DOHH2 (cell line): ENCODE results near the gene COX10.

Source experiments
- H3F3A ChIP-seq: fragments of 200-600 bp; sonication (generic), shearing (Covaris generic); 2 replicates; pipeline ENCODE4 v1.6.0; 2016; ENCODE audit warnings: antibody characterized with exemption, mild to moderate bottlenecking; ENCODE audit not compliant: control insufficient read depth, insufficient read depth
- H3K27ac ChIP-seq: fragments of 200-600 bp; sonication (generic); 2 replicates; pipeline ENCODE4 v1.5.1; 2014; ENCODE audit warnings: low read depth, mild to moderate bottlenecking, low read length, moderate library complexity
- H3K27me3 ChIP-seq: fragments of 200-600 bp; sonication (generic); 2 replicates; pipeline ENCODE4 v1.6.1; 2014; ENCODE audit warnings: mild to moderate bottlenecking, low read length, mixed read lengths; ENCODE audit not compliant: control insufficient read depth
- H3K36me3 ChIP-seq: fragments of 200-600 bp; sonication (generic); 2 replicates; pipeline ENCODE4 v1.6.1; 2014; ENCODE audit warnings: mild to moderate bottlenecking, low read length, moderate library complexity, mixed read lengths; ENCODE audit not compliant: control insufficient read depth
- H3K4me1 ChIP-seq: fragments of 200-600 bp; sonication (generic); 2 replicates; pipeline ENCODE4 v1.6.1; 2014; ENCODE audit warnings: mild to moderate bottlenecking, low read length, mixed read lengths; ENCODE audit not compliant: control insufficient read depth
- H3K4me2 ChIP-seq: fragments of 200-600 bp; sonication (generic); 2 replicates; pipeline ENCODE4 v1.6.0; 2014; ENCODE audit warnings: mild to moderate bottlenecking, low read length, moderate library complexity
- H3K4me3 ChIP-seq: fragments of 200-600 bp; sonication (generic); 2 replicates; pipeline ENCODE4 v1.5.1; 2014; ENCODE audit warnings: mild to moderate bottlenecking, low read length, mixed read lengths
- H3K79me2 ChIP-seq: fragments of 200-600 bp; sonication (generic); 2 replicates; pipeline ENCODE4 v1.6.1; 2014; ENCODE audit warnings: mild to moderate bottlenecking, low read length, mixed read lengths; ENCODE audit not compliant: control insufficient read depth
- H3K9me2 ChIP-seq: fragments of 200-600 bp; sonication (generic); replicated peaks from 2 replicates; pipeline ENCODE4 v1.6.1; 2014; ENCODE audit warnings: mild to moderate bottlenecking, low read length, mixed read lengths; ENCODE audit not compliant: control insufficient read depth
- H3K9me3 ChIP-seq: fragments of 200-600 bp; sonication (generic); 2 replicates; pipeline ENCODE4 v1.6.1; 2014; ENCODE audit warnings: antibody characterized with exemption, low read length, mixed read lengths; ENCODE audit not compliant: control insufficient read depth, insufficient read depth
- H4K20me1 ChIP-seq: fragments of 200-600 bp; sonication (generic); 2 replicates; pipeline ENCODE4 v1.6.0; 2014; ENCODE audit warnings: low read depth, mild to moderate bottlenecking, antibody characterized with exemption, low read length, moderate library complexity; ENCODE audit not compliant: control insufficient read depth, insufficient read depth
- CTCF ChIP-seq: fragments of 200-600 bp; sonication (generic); IDR thresholded peaks from one replicate; pipeline ENCODE4 v1.5.1; 2014; ENCODE audit warnings: antibody characterized with exemption, mild to moderate bottlenecking, low read depth, low read length; ENCODE audit not compliant: poor library complexity, severe bottlenecking
- EZH2phosphoT487 ChIP-seq: fragments of 200-600 bp; sonication (generic); IDR thresholded peaks from 2 replicates; pipeline ENCODE4 v1.6.1; 2017; ENCODE audit warnings: borderline replicate concordance, mild to moderate bottlenecking, antibody characterized with exemption, low read length, moderate library complexity, mixed read lengths

The COX10 gene

GRCh38 chr17:14204546-14204945 is 135.2 kb downstream of the COX10 start:
- Histone ChIP-seq H3K79me2 (no peaks in the 10 kb centered on the region), H3K4me2 (no peak overlapping the region), H3K4me3 (no peak overlapping the region), H3K27me3 (no peaks in the 10 kb centered on the region), H3K27ac (no peak overlapping the region), H3K9me3 (no peaks in the 10 kb centered on the region), H4K20me1 (peaks cover 3% of the 10 kb centered on the region; the same call in 1 of the 2 replicates), H3K4me1 (no peaks in the 10 kb centered on the region), H3K36me3 (peaks cover 4% of the 10 kb centered on the region), H3F3A (no peaks in the 10 kb centered on the region), H3K9me2 (no peaks in the 10 kb centered on the region)
- TF ChIP-seq CTCF (no peak), EZH2phosphoT487 (no peak)

- TF ChIP-seq CTCF = no peak
- TF ChIP-seq EZH2phosphoT487 = no peak
- no peaks in the 10 kb centered on the region for H3F3A ChIP-seq
- H3K9me3 ChIP-seq = no peaks in the 10 kb centered on the region
- no peak overlapping the region for H3K4me2 ChIP-seq
- no peaks in the 10 kb centered on the region for H3K79me2 ChIP-seq
- peaks cover 3% of the 10 kb centered on the region; the same call in 1 of the 2 replicates for H4K20me1 ChIP-seq
- H3K36me3 ChIP-seq = peaks cover 10% of the 10 kb centered on the region
- H3K27ac ChIP-seq = no peak overlapping the region
- no peaks in the 10 kb centered on the region for H3K9me2 ChIP-seq
- H3K4me1 ChIP-seq = no peaks in the 10 kb centered on the region
- no peaks in the 10 kb centered on the region for H3K27me3 ChIP-seq
- no peak overlapping the region for H3K4me3 ChIP-seq
Measured at GRCh38 chr17:14205380-14205779, 136.1 kb downstream of the COX10 start.

GRCh38 chr17:14205992-14206461 is 136.7 kb downstream of the COX10 start:
- TF ChIP-seq CTCF (no peak), EZH2phosphoT487 (no peak)
- Histone ChIP-seq H4K20me1 (peaks cover 3% of the 10 kb centered on the region; the same call in 1 of the 2 replicates), H3K4me2 (no peak overlapping the region), H3K9me2 (no peaks in the 10 kb centered on the region), H3K4me3 (no peak overlapping the region), H3K27me3 (no peaks in the 10 kb centered on the region), H3K4me1 (no peaks in the 10 kb centered on the region), H3F3A (no peaks in the 10 kb centered on the region), H3K36me3 (peaks cover 10% of the 10 kb centered on the region), H3K79me2 (no peaks in the 10 kb centered on the region), H3K27ac (no peak overlapping the region), H3K9me3 (no peaks in the 10 kb centered on the region)

GRCh38 chr17:14206891-14207290 is 137.6 kb downstream of the COX10 start:
- Histone ChIP-seq H3K27ac (no peak overlapping the region), H4K20me1 (peaks cover 3% of the 10 kb centered on the region; the same call in 1 of the 2 replicates), H3K27me3 (no peaks in the 10 kb centered on the region), H3K4me1 (no peaks in the 10 kb centered on the region), H3K4me3 (no peak overlapping the region), H3K9me2 (no peaks in the 10 kb centered on the region), H3K36me3 (peaks cover 10% of the 10 kb centered on the region), H3K4me2 (no peak overlapping the region), H3F3A (no peaks in the 10 kb centered on the region), H3K9me3 (no peaks in the 10 kb centered on the region), H3K79me2 (no peaks in the 10 kb centered on the region)
- no peak for TF ChIP-seq CTCF
- no peak for TF ChIP-seq EZH2phosphoT487
